Stimulated activated CD8-positive, alpha-beta memory T cell treated with anti-CD3 and anti-CD28 coated beads, Interleukin-4, amount 100 ng/mL, for 24 hours (primary cell): ENCODE results near the gene CYTIP.

Source experiments
- DNase-seq: peaks from one replicate; pipeline ENCODE4 v3.0.0-alpha.2; 2020; ENCODE audit warnings: low read depth

The CYTIP gene

GRCh38 chr2:157463002-157463401, 19.1 kb upstream of the CYTIP start:
- no peak for DNase-seq

DNA sequence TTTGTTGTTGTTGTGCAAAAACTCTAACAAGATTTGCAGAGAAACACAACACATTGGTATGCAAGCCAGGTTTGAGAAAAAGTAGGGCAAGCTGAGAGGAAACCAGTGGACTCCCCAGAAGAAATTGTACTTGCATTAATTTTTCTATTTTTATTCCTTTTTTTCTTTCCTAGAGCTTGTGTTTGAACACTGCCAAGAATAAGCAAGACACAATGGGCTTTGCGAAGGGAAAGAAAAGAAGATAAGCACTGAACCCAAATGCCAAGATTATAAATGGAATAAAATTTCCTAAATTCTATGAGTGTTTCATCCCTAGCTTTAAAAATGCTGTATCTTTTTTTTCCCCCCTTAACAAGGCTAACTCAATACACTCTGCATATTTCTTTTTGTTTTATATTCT, 17.0 kb upstream of the CYTIP start:
- DNase-seq: no peak

GRCh38 chr2:157460384-157460837, 16.5 kb upstream of the CYTIP start:
- DNase-seq: no peak

DNA sequence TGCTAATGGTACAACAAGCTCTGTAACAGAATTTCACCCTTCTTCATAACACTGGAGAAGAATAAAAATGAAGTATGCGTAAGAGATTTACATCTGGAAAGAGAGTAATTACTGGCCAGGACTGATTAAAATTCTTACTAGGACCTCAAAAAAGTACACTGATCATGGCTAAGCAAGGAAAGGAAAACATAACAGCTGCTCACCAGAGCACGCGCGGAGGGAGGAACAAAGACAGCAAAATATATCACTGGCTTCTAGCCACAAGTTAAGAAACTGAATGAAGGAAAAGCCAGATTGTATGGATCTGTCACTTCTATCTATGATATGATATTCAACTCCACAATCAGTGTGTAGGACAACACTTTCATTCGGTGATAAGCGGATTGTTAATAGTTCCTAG, 15.6 kb upstream of the CYTIP start:
- DNase-seq: no peak

DNA sequence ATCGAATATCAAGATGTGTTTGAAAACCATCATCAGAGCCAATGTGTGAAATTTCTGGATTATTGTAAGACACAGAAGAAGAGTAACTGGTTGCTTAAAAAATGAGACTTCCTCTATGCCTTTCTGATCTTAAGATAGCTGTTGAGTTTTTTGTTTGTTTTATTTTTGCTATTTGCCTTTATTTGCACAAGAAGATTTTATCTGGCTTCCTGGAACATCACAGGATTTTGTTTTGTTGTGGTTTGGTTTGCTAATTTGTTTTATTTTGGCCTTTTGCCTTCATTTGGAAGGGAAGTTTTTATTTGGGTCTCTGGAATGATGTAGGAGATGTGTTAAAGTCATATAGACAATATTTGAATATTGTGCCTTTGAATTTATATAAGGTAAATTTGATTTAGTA, 3.9 kb upstream of the CYTIP start:
- DNase-seq: no peak

DNA sequence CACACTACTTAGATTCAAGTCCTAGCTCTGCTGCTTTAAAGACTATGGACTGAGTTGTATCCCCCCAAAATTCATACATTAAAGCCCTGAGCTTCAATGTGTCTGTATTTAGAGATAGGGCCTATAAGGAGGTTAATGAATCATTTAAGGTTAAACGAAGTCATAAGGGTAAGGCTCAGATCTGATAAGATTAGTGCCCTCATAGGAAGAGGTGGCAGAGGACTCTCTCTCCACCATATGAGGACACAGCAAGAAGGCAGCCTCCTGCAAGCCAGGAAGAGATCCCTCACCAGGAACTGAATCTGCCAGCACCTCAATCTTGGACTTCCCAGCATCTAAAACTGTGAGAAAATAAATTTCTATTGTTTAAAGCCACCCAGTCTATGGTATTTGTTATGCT, 3.1 kb upstream of the CYTIP start:
- no peak for DNase-seq

DNA sequence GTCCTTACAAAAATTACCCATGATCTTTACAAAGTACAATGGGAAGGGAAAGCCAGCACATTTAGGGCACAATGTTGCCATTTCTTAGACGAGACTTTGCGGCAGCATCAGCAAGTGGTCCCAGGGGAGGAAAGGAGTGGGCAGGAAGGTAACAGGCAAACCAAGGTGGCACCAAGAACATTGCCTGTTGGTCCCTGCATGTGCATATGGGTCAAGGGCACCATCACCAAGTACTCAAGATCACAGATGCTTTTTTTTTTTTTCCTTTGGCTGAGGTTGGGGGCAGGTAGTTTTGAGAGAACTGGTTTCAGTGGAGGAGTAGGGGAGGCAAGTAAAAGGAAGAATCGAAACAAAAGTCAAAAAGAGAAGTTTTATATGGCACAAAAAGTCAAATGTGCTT, 752 bp upstream of the CYTIP start:
- DNase-seq: no peak

DNA sequence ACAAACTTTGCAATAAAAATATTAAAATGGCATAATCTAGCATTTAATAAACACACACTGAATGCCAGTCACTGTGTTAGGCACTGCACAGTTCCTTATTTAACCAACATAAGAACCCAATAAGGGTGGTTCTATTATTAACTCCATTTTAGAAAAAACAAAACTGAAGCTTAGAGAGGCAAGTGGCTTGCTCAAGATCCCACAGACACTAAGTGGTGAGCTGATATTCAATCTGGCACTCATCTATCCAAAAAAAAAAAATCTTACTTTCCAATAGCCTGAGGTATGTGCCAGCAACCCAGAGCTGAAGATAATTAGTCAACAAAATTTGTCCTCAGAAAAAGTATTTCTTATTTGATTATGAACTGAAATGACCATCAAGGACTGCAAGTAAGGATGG, 799 bp downstream of the CYTIP start:
- no peak for DNase-seq

DNA sequence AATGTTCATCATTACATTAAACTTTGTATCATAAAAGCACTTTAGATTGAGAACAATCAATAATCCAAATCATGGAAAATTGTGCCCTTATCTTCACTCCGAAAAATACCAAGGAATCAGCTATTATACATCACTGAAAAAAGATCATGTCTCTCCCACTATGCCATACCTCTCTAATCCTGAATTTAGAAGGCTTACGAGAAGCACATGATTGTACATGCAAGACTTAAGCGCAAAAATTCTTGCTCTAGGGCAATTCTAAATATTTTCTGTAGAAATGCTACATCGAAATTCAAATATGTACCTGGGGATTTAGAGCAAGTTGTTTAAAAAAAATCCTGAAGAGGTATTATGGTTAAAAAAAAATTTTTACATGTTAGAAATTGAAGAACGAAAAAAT, 1.3 kb downstream of the CYTIP start:
- DNase-seq: no peak

- no peak for DNase-seq
Observed at GRCh38 chr2:157442191-157442590, 1.7 kb downstream of the CYTIP start.

DNA sequence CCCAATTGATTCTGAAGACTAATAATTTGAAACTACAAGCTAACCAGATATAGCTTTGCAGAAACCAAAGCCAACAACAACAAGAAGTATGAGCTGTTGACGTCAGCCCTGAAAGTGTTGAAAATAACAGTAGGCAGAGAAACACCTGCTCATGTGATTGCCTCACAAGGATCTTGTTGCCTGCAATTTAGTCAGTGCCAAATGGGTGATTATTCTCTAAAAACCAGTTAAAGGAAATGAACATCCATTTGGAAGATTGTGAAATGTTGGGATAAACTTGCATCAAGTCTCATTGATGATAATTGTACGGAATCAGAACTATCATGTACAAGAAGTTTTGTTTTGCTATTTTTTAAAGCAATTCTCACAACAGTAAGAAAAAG, 2.8 kb downstream of the CYTIP start:
- no peak for DNase-seq

- no peak for DNase-seq
Observed at GRCh38 chr2:157440404-157441071, 3.4 kb downstream of the CYTIP start.

GRCh38 chr2:157439824-157440186, 4.1 kb downstream of the CYTIP start:
- DNase-seq: no peak

DNA sequence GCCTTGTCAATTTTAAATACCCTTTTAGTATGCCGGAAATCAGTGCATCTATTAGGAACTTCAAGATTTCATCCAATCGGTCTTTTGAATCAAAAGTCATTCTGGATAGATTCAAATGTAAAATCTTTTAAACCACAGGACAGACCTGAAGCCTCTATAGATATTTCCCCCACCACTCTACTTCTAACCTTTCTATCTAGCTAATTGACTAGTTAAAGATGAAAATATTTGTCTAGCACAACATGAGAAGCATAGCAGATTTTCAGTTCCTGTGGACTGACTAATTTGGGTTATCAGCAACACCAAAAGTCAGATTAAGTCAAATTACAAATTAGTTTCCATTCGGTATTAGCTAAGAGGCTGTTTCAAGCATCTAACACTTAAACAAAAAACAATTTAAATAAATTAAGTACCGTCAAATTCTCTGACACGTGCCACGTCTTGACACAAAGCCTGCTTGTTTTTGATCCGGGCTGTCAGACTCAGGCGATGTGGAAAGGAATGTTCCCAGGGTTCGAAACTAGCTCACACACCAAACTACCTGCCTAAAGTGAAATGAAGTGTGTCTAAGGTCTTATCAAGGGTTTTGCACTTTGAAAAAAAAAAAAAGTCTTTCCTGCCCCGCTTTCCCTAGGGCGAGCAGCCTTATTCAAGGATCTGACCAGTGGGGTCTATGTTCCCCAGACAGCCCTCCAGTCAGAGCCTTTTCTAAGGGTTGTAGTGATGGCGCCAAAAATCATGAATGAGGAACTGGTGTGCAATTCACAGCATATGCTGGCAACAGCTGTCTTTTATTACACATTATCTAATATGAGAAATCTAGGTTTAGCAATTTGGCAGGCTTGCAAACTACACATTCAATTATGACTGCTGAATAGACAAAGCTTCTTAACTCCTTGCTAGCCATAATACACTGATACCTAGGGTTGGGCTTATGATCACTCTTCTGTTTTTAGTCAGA, 4.7 kb downstream of the CYTIP start:
- no peak for DNase-seq

DNA sequence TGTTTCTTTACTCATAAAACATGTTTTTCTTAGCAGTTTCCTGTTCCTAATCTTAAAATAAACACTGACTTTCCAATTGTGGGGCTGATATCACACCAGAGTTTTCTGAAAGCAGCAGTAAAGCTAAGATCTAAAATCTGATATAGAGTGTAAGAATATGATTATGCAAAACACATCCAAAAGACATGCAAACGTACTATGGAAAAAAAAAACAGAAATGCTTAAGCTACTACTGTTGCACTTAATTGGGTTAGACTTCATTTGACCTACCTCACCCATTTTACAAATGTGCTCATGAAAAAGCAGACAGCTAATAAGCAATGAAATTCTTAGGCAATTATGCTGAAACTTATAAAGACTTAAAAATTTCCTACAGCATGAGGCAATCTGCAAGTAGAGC, 10.5 kb downstream of the CYTIP start:
- DNase-seq: no peak

GRCh38 chr2:157432475-157433106, 11.3 kb downstream of the CYTIP start:
- DNase-seq: no peak

GRCh38 chr2:157431176-157431575, 12.7 kb downstream of the CYTIP start:
- DNase-seq: no peak

GRCh38 chr2:157428500-157429175, 15.3 kb downstream of the CYTIP start:
- no peak for DNase-seq

GRCh38 chr2:157427922-157428303, 16.0 kb downstream of the CYTIP start:
- no peak for DNase-seq

GRCh38 chr2:157427003-157427921, 16.6 kb downstream of the CYTIP start:
- DNase-seq: no peak

- DNase-seq: no peak
Observed at GRCh38 chr2:157426477-157426994, 17.4 kb downstream of the CYTIP start.
